ENCODE results near the gene ZNG1A.
"Not testable (repeated sequence)": the region's sequence is repeated elsewhere in the genome, so short reads cannot be mapped to it uniquely, and the experiment has no call there.

Gene ZNG1A

GRCh38 chr9:178970-179383 lies at the start of gene ZNG1A:
Gene ZNG1A (minus strand): TSS chr9:179056. CDS start chr9:178969, 87 bp downstream.
- DNase-seq (ENCODE audit: low spot score) = peak; percentile 86

DNA sequence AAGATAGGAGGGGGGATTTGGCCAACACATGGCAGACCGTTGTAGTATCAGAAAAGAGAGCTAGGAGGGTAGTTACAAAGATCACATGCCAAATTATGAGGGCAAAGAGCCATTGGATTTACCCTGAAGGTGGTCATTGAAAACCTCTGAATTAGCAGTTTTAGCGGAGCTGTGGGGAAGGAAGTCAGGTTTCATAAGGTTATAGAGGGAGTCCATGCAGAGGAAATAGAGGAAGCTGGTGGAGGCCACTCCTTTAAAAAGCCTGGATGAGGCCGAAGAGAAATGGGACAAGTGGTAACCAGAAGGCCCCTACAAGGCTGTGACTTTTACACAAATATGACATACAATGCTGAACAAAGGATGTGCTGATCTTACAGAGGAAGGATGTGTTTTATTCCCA lies 49.0 kb upstream of the ZNG1A start:
- no peak for DNase-seq (ENCODE audit: low spot score)

DNA sequence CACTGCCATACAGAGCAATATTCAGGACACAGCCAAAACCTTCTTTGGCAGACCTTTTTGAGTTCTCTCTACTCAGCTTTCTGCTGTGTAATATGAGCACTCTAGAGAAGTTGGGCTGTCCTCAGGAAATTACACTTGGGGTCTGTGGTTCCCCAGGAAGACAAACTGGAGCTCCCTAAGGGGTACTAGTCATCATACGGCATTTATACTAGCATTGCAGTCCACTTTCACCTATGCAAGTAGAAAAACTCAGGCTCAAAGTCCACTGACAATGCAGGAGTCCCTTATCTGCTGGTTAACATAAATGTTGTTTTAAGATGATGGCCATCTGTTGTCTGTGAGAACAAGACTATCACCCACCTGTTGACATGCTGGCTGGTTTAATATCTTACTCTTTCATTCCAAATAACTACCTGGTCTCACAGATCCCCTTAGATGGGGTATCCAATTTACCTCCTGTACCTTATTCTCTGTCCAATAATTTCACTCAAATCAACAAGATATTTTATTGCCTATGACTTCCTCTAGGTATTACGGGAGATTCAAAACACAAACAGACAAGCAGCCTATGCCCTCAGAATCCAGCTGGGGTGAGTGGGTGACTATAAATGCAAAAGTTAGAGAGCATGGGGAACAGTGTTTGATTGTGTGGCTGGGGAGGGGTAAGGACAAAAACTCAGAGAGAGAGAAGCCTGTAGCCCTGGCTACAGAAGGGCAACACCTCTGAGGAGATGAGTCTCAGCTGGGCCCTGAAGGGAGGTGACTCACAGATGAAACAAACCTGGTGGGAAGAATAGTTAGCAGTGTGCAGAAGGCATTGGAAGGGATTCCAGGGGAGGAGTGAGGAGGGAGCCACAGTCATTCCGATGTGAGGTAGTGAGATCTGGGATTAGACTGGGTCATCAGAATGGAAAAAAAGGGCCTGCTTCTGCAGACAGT lies 46.0 kb upstream of the ZNG1A start:
- DNase-seq (ENCODE audit: low spot score) = peak; percentile 31

- no peak for DNase-seq (ENCODE audit: low spot score)
These were observed 45.2 kb upstream of the ZNG1A start for GRCh38 chr9:224026-224425.

DNA sequence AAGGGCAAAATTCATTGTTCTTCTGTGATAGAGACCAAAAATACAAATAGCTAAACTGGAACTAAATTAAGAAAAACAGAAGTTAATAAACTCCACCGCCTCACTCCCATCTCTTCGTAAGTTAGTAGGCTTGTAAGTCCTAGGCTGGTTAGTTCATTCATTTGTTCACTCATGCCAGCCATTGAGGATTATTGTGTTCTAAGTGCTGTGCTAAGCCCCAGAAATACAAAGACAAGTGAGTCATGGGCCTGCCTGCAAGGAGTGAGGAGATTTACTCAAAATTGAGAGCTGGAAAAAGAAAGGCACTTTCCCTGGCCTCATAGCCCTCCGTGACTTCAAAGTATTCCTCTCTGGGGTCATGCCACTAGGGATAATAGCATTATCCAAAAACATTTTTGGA lies 44.3 kb upstream of the ZNG1A start:
- no peak for DNase-seq (ENCODE audit: low spot score)

DNA sequence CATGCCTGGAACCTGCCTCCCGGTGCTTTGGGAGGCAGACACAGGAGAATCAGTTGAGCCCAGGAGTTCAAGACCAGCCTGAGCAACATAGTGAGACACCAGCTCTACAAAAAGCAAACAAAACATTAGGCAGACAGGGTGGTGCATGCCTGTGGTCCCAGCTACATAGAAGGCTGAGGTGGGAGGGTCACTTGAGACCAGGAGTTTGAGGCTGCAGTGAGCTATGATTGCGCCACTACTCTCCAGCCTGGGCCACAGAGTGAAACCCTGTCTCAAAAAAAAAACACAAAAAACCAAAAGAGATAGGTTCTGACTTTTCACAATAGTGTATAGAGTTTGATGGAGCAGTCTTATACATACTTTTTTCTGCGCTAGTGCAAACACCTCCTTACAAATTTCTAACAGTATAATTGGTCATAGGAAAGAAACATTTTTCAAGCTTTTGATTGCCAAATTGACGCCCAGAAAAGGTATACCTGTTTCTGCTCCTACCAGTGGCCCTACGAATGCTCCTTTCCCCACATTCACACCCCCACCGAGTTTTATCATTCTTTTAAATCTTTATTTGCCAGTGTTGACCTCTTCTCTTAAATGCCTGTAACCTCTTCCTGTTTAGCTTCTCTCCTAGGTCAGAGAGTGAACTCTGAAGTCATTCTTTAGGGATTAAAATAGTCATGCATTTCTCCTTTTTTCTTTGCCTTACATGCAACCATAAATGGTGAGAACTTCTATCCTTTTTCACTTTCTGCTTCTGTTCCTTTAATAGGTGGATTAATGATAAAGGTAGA lies 43.3 kb upstream of the ZNG1A start:
- DNase-seq (ENCODE audit: low spot score) = peak; percentile 21

DNA sequence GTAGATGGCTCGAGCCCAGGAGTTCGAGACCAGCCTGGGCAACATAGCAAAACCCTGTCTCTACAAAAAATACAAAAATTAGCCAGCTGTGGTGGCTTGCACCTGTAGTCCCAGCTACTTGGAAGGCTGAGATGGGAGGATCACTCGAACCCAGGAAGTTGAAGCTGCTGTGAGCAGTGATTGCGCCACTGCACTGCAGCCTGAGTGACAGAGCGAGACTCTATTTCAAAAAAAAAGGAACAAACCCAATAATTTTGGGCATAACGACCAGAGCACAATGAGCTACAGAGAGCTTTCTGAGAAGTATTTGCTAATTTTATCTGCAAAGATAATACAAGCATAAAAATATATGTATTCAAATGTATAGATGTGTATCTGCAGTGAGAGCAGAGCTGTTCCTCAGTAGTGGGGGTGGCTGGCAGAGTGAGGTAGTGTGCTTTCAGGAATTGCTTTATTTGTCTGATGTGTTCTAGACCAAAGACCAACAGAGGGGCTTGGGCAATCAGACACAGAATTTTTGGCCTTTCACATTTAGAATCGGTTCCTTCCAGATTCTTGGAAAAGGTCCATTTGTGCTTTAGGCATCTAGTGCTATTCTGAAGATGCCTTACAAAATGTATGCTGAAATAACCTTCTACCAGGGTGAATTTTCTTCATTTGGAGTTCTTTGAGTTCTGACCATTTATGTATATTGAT lies 41.0 kb upstream of the ZNG1A start:
- no peak for DNase-seq (ENCODE audit: low spot score)

DNA sequence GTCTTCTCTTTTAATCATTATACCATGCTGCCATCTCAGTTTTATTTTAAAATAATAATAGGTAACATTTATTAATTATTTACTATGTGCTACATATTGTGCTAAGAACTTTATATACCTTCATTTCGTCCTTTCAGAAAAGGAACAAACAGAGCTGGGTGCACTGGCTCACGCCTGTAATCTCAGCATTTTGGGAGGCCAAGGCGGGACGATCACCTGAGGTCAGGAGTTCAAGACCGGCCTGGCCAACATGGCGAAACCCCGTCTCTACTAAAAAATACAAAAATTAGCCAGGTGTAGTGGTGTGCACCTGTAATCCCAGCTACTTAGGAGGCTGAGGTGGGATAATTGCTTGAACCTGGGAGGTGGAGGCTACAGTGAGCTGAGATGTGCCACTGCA lies 40.2 kb upstream of the ZNG1A start:
- DNase-seq (ENCODE audit: low spot score) = not testable (repeated sequence)

- DNase-seq (ENCODE audit: low spot score) = no peak
These were observed 39.1 kb upstream of the ZNG1A start for GRCh38 chr9:217950-218349.

GRCh38 chr9:216866-217265 lies 38.0 kb upstream of the ZNG1A start:
- no peak for DNase-seq (ENCODE audit: low spot score)

DNA sequence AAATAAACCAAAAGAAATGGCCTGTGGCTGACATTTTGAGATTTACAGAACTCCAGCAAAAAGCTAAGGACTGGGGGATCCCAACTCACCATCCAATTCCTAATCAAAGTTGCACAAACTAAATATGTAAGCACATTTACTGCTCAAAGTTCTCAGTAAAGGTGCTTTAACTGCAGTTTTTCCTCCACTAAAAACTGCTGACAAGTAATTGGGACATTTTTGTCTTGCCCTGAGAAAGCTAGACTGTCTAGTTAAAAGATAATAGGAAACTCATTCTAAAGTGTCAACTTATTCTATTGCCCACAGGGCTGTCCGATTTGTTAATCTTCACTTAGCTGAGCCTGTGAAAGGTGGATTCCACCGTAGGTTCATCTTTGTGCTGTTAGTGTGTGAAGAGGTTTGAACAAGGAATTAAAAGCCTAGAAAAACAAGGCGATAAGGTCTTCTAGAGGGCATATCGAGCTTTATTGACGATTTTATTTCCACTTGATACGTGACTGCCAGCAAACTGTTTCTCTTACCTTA lies 36.8 kb upstream of the ZNG1A start:
- DNase-seq (ENCODE audit: low spot score) = no peak

DNA sequence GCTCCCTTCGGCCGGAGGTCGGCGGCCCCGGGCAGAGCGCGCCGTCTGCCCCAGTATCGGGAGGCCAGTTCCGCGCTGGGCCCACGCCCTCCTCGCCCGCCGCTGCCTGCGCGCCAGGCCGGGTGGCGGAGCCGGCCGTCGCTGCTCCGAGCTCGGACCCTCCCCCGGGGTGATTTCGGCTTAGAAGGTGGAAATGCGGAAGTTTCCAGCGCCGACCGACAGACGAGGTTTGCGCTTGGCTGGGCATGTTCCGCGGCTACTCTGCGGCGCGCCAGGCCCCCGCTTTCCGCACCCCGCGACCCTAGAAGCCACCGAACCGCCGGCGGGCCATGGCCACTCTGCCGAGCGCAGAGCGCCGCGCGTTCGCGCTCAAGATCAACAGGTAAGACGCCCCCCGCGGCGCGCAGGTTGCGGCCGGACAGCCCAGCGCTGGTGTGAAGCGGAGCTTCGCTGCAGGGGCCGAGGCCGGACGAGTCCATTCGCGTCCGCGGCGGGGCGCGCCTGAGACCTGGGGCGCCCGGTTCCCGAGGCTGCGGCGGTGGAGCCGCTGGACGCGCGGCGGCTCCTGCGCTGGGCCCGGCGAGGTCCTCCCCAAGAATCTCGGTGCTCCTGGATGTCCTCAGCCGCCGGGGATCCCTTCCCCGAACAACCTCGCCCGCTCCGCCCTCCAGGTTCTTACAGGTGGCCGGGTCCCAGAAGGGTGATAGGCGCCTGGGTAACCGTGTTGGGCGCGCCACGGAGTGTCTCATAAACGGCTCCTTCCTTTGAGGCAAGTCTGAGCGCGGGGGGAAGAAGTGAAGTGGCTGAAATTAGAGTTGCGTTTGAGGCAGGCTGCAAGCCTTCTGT lies 36.0 kb upstream of the ZNG1A start, which contains the start of gene DOCK8:
Gene DOCK8, plus strand, starts transcription at position 218 of the 846 bp plus-strand sequence. Its CDS starts 112 bp downstream, at position 330.
- peak; percentile 57 for DNase-seq (ENCODE audit: low spot score)

DNA sequence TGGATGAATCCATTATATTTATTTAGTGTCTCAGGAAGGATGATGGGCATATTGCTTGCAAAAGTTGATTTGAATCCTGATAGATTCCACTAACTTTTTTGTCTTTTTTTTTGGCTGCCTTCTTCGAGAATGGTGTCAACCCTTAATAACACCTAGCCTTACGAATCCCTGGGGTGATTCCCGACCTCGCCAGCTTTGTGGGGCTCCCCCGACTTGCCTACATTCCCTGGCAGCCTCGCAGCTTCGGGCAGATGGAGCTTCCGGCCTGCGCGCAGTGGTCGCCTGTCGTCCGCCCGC lies 35.4 kb upstream of the ZNG1A start:
- DNase-seq (ENCODE audit: low spot score) = no peak

- DNase-seq (ENCODE audit: low spot score) = not testable (repeated sequence)
These were observed 35.0 kb upstream of the ZNG1A start for GRCh38 chr9:213901-214300.

DNA sequence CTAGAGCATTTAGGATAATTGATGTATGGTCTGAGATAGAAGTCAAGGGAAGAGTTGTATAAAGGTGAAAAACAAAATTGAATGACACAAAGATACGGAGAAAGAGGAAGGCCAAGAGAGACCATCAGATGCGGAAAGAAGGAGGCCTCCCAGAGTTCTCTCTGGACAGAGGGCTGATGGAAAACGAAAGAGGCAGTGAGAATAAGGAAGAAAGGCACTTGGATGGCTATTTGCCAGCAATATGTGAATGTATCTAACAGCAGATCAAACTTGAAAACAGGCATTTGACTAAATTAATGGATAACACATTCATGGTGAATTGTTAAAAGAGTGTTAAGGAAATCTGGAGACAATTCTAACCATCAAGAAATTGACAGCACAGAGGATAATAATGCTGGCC lies 33.4 kb upstream of the ZNG1A start:
- DNase-seq (ENCODE audit: low spot score) = no peak

DNA sequence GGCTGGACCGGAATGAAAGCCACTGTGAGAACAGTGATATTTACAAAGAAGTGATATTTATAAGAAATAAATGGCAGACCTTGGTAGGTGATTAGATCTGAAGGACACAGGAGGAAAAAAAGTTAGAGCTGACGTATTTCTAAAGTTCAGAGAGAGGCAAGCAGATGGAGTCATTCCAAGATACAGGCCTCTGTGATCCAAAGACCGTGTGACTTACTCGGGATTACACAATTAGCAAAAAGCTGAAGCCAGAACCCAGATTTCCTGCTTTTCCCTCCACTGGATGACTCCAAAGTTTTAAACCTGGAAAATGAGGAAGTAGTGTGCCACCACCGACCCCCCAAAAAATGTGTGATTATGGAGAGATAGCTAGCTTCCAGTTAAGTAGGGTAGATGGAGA lies 32.7 kb upstream of the ZNG1A start:
- no peak for DNase-seq (ENCODE audit: low spot score)

- DNase-seq (ENCODE audit: low spot score) = no peak
These were observed 32.2 kb upstream of the ZNG1A start for GRCh38 chr9:211036-211435.

DNA sequence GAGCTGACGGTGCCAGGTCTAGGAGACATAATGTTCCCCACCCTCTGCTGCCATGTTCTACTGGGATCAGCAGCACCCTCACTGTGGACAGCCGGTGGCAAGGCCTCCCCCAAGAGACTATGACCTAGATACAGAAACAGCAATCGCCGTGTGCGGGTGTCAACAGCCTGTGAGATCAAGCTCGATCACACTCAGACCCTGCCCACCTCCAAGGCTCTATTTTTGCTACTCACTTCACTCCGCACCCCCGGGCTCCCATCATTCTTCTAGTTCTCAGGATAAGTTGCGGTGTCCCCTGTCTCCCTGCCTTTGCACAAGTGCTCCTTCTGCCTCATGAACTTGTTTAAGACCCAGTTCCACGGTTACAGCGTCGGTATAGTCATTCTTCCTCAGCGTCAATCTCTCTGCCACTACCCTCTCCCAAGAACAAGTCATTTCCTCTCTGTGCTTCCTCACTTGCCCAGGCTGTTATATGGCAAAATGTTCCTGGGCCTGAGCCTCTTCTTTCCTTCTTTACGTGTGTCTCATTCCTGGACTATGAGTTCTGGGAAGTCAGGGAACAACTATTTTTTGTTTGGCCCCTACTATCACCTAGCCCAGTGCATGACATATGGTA lies 30.4 kb upstream of the ZNG1A start:
- DNase-seq (ENCODE audit: low spot score) = no peak

DNA sequence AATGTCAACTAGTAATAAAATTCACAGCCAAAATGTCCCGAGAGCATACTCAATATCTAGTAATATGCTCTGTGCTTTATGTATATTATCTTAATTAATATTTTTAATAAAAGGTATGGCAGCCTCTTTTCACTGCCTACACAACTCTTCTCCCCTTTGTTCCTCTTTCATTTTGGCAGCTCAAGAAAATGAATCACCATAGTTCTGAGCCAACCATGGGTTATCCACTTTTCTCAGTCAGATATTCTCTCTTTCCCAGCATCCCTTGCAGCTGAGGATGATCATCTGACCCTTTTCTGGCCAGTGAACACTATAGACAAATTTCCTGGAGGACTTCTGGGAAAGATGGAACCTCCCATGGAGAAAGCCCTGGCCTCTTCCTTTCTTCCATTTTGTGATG lies 27.6 kb upstream of the ZNG1A start:
- no peak for DNase-seq (ENCODE audit: low spot score)

DNA sequence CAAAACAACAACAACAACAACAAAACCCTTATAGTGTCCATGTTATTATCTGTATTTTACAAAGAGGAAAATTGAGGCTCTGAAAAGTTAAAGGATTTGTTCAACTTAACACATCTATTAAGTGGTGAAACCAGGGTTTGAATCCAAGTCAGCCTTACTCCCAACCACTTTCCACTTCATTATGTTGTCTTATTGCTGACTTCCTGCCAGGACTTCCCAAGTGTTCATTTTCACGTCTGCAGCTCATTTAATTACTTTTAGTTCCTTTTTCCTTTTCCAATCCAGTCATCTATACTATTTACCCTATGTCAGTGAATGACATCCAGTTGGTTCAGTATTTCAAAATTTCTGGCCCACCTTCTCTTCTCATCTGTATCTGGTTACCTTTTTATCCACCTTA lies 20.7 kb upstream of the ZNG1A start:
- not testable (repeated sequence) for DNase-seq (ENCODE audit: low spot score)

Measured in CD4-positive, alpha-beta T cell treated with Interleukin-15 for 4 hours (primary cell).